Measurements from ENCODE around the gene SRCIN1. TPM values are rescaled to one million over a fixed set of nuclear protein-coding genes. Genes with fewer than 3 reads are reported as not detected.
"Not testable (repeated sequence)": the region's sequence is repeated elsewhere in the genome, so short reads cannot be mapped to it uniquely, and the experiment has no call there.

Gene SRCIN1
- polyA plus RNA-seq, 3 donors = 1.3 to 8.9 (median 3.5) TPM

- 67 to 84% (median 78%) methylated on average over 5 to 8 of the region's 8 CpGs for WGBS, 3 donors
- H3K27ac ChIP-seq (ENCODE audit: low read depth, low read length) = no peak overlapping the region
These were observed 66.4 kb downstream of the SRCIN1 start for GRCh38 chr17:38539386-38539785.

GRCh38 chr17:38538906-38539305, 66.8 kb downstream of the SRCIN1 start:
- no peak overlapping the region for H3K27ac ChIP-seq (ENCODE audit: low read depth, low read length)
- WGBS, 3 donors = 62 to 92% (median 86%) methylated on average over 9 of the region's 9 CpGs

GRCh38 chr17:38536661-38537060, 69.1 kb downstream of the SRCIN1 start:
- H3K27ac ChIP-seq (ENCODE audit: low read depth, low read length) = no peak overlapping the region
- WGBS, 3 donors = 84 to 86% (median 86%) methylated on average over 4 of the region's 4 CpGs

- no peak overlapping the region for H3K27ac ChIP-seq (ENCODE audit: low read depth, low read length)
- WGBS, 3 donors = 71 to 78% (median 76%) methylated on average over 8 of the region's 8 CpGs
These were observed 69.9 kb downstream of the SRCIN1 start for GRCh38 chr17:38535886-38536285.

GRCh38 chr17:38534498-38534885, 71.3 kb downstream of the SRCIN1 start:
- H3K27ac ChIP-seq (ENCODE audit: low read depth, low read length) = no peak overlapping the region
- WGBS, 3 donors = 56 to 70% (median 69%) methylated on average over 7 of the region's 7 CpGs

GRCh38 chr17:38533866-38534497, 71.8 kb downstream of the SRCIN1 start:
- H3K27ac ChIP-seq (ENCODE audit: low read depth, low read length) = no peak overlapping the region
- WGBS, 3 donors = 53 to 76% (median 71%) methylated on average over 13 of the region's 13 CpGs

GRCh38 chr17:38533241-38533640, 72.5 kb downstream of the SRCIN1 start:
- 52 to 70% (median 66%) methylated on average over 9 of the region's 9 CpGs for WGBS, 3 donors

GRCh38 chr17:38532451-38532850, 73.3 kb downstream of the SRCIN1 start:
- no peak overlapping the region for H3K27ac ChIP-seq (ENCODE audit: low read depth, low read length)
- 62 to 83% (median 81%) methylated on average over 16 of the region's 16 CpGs for WGBS, 3 donors

More at GRCh38 chr17:38533241-38533640, 72.5 kb downstream of the SRCIN1 start:
- H3K27ac ChIP-seq (ENCODE audit: low read depth, low read length) = no peak overlapping the region

GRCh38 chr17:38531761-38532160, 74.0 kb downstream of the SRCIN1 start:
- H3K27ac ChIP-seq (ENCODE audit: low read depth, low read length) = not testable (repeated sequence)
- 55 to 80% (median 76%) methylated on average over 5 to 11 of the region's 11 CpGs for WGBS, 3 donors

GRCh38 chr17:38530856-38531255, 74.9 kb downstream of the SRCIN1 start:
- WGBS, 3 donors = 45 to 55% (median 47%) methylated on average over 9 to 11 of the region's 11 CpGs
- not testable (repeated sequence) for H3K27ac ChIP-seq (ENCODE audit: low read depth, low read length)

- 27 to 37% (median 32%) methylated on average over 10 of the region's 10 CpGs for WGBS, 3 donors
- H3K27ac ChIP-seq (ENCODE audit: low read depth, low read length) = not testable (repeated sequence)
These were observed 77.6 kb downstream of the SRCIN1 start for GRCh38 chr17:38528141-38528540.

- not testable (repeated sequence) for H3K27ac ChIP-seq (ENCODE audit: low read depth, low read length)
- WGBS, 3 donors = 51 to 73% (median 67%) methylated on average over 7 to 8 of the region's 8 CpGs
These were observed 79.2 kb downstream of the SRCIN1 start for GRCh38 chr17:38526526-38526925.

GRCh38 chr17:38512473-38513058, 93.2 kb downstream of the SRCIN1 start:
- H3K27ac ChIP-seq (ENCODE audit: low read depth, low read length) = no peak overlapping the region
- 75 to 90% (median 87%) methylated on average over 13 of the region's 13 CpGs for WGBS, 3 donors

GRCh38 chr17:38511150-38512108, 94.3 kb downstream of the SRCIN1 start:
- H3K27ac ChIP-seq (ENCODE audit: low read depth, low read length) = no peak overlapping the region
- 53 to 76% (median 74%) methylated on average over 13 to 15 of the region's 15 CpGs for WGBS, 3 donors

- 11 to 50% (median 45%) methylated on average over 55 to 86 of the region's 86 CpGs for WGBS, 3 donors
These were observed 95.2 kb downstream of the SRCIN1 start for GRCh38 chr17:38510421-38511149.

GRCh38 chr17:38509772-38510420, 95.9 kb downstream of the SRCIN1 start:
- 9 to 41% (median 29%) methylated on average over 65 to 80 of the region's 80 CpGs for WGBS, 3 donors
- no peak overlapping the region for H3K27ac ChIP-seq (ENCODE audit: low read depth, low read length)

More at GRCh38 chr17:38510421-38511149, 95.2 kb downstream of the SRCIN1 start:
- H3K27ac ChIP-seq (ENCODE audit: low read depth, low read length) = no peak overlapping the region

- H3K27ac ChIP-seq (ENCODE audit: low read depth, low read length) = no peak overlapping the region
- WGBS, 3 donors = 45 to 65% (median 60%) methylated on average over 27 of the region's 27 CpGs
These were observed 96.6 kb downstream of the SRCIN1 start for GRCh38 chr17:38508954-38509771.
